Measurements from ENCODE around the gene KAT6B. TPM values are rescaled to one million over a fixed set of nuclear protein-coding genes. Genes with fewer than 3 reads are reported as not detected.

KAT6B gene
- total RNA-seq, 2 experiments from 2014 or later = 22.8 to 24.8 TPM

GRCh38 chr10:74977913-74978847 lies 151.8 kb downstream of the KAT6B start:
- H3K4me3 Mint-ChIP-seq = peak overlapping the region; percentile 43
- H3K27me3 Mint-ChIP-seq = no peaks in the 10 kb centered on the region
- H3K9me3 Mint-ChIP-seq = no peaks in the 10 kb centered on the region
- H3K36me3 Mint-ChIP-seq (ENCODE audit: low read depth) = peaks cover 34% of the 10 kb centered on the region
- peaks cover 56% of the 10 kb centered on the region for H3K4me1 Mint-ChIP-seq (ENCODE audit: low read depth)
- H3K27ac Mint-ChIP-seq = peak overlapping the region; percentile 79
- ChIA-PET POLR2A (interaction anchor here (0.9 to 1.4 kb wide), 4 partner anchors 9 to 152 kb away, joined by 3 to 6 read pairs (median 4); partner anchors contain the start of gene KAT6B), CTCF (interaction anchor here (1.0 to 2.5 kb wide), 2 partner anchors 11 to 12 kb away, joined by 3 to 14 read pairs; no protein-coding TSS in a partner anchor)
- no peak for TF ChIP-seq CTCF (IDR thresholded peaks at IDR 0.05)
- ATAC-seq (peak; percentile 90), DNase-seq (peak; percentile 81)
- intact Hi-C loops (cut with micrococcal nuclease) = loop anchor here (10.0 kb wide), 1 partner anchor 153 kb away; the partner anchor contains the start of gene KAT6B

GRCh38 chr10:74981831-74982633 lies 155.6 kb downstream of the KAT6B start:
- Mint-ChIP-seq H3K36me3 (ENCODE audit: low read depth) (peaks cover 23% of the 10 kb centered on the region), H3K27ac (peak overlapping the region; percentile 10), H3K9me3 (no peaks in the 10 kb centered on the region), H3K4me3 (no peak overlapping the region), H3K27me3 (no peaks in the 10 kb centered on the region), H3K4me1 (ENCODE audit: low read depth) (peaks cover 31% of the 10 kb centered on the region)
- ATAC-seq (no peak), DNase-seq (no peak)
- ChIA-PET CTCF (interaction anchor here (0.8 kb wide), 1 partner anchor 9 kb away, joined by 5 read pairs; no protein-coding TSS in a partner anchor), POLR2A (interaction anchor here (1.0 kb wide), 1 partner anchor 15 kb away, joined by 4 read pairs; no protein-coding TSS in a partner anchor)
- no peak for TF ChIP-seq CTCF (IDR thresholded peaks at IDR 0.05)
- intact Hi-C loops (cut with micrococcal nuclease) = no loop called here

GRCh38 chr10:74982634-74982982 lies 156.2 kb downstream of the KAT6B start:
- no peak for TF ChIP-seq CTCF (IDR thresholded peaks at IDR 0.05)
- H3K4me3 Mint-ChIP-seq = no peak overlapping the region
- no peak overlapping the region for H3K27ac Mint-ChIP-seq
- peaks cover 21% of the 10 kb centered on the region for H3K36me3 Mint-ChIP-seq (ENCODE audit: low read depth)
- intact Hi-C loops (cut with micrococcal nuclease) = no loop called here
- DNase-seq (no peak), ATAC-seq (no peak)
- H3K9me3 Mint-ChIP-seq = no peaks in the 10 kb centered on the region
- ChIA-PET CTCF (no interaction called here), POLR2A (no interaction called here)
- H3K4me1 Mint-ChIP-seq (ENCODE audit: low read depth) = peaks cover 27% of the 10 kb centered on the region
- H3K27me3 Mint-ChIP-seq = no peaks in the 10 kb centered on the region

GRCh38 chr10:74983383-74983782 lies 157.0 kb downstream of the KAT6B start:
- no peaks in the 10 kb centered on the region for H3K27me3 Mint-ChIP-seq
- H3K9me3 Mint-ChIP-seq = no peaks in the 10 kb centered on the region
- TF ChIP-seq CTCF (IDR thresholded peaks at IDR 0.05) = no peak
- DNase-seq = no peak
- H3K4me3 Mint-ChIP-seq = no peak overlapping the region
- intact Hi-C loops (cut with micrococcal nuclease) = no loop called here
- H3K4me1 Mint-ChIP-seq (ENCODE audit: low read depth) = peaks cover 27% of the 10 kb centered on the region
- CTCF ChIA-PET = no interaction called here
- H3K27ac Mint-ChIP-seq = no peak overlapping the region
- H3K36me3 Mint-ChIP-seq (ENCODE audit: low read depth) = peaks cover 24% of the 10 kb centered on the region
- ATAC-seq = no peak
- POLR2A ChIA-PET = no interaction called here

All from activated CD8-positive, alpha-beta T cell treated with anti-CD3 and anti-CD28 coated beads for 36 hours (primary cell).